NCI-H1417 (cell line): ENCODE data around the gene LMTK3.
"Not testable (repeated sequence)": the region's sequence is repeated elsewhere in the genome, so short reads cannot be mapped to it uniquely, and the experiment has no call there.

Experiments used
- DNase-seq, 3 experiments: peaks; one replicate each; lab custom pipeline; 2025; lab: John Stamatoyannopoulos, UW

Gene LMTK3

DNA sequence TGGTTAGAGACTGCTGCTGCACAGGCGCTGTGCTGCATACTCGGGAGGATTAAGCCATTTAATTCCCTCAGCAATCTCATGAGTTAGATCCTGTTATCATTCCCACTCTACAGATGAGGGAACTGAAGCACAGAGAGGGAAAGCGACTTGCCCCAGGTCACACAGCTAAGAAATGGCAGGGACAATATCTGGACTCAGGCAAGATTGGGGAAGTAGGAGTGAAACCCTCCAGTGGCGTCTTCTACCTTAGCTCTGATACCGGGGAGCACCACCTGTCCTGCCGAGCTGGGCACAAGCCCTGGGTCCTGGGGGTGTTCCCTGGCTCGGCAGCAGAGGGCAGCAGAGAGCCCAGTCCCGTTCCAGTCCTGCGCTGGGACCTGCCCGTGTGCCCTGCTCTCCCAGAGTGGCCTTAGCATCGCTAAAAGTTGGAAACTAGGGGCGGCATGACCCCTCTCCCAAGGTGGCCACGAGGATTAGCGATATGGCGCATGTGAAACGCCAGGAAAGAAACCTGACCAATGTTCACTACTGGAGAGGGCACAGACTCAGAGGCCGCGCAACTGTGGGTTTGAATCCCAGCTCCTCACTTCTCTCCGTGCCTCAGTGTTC is 21.9 kb downstream of the LMTK3 start:
- peak in 2 of 3 experiments; percentile 42 to 75 for DNase-seq

DNA sequence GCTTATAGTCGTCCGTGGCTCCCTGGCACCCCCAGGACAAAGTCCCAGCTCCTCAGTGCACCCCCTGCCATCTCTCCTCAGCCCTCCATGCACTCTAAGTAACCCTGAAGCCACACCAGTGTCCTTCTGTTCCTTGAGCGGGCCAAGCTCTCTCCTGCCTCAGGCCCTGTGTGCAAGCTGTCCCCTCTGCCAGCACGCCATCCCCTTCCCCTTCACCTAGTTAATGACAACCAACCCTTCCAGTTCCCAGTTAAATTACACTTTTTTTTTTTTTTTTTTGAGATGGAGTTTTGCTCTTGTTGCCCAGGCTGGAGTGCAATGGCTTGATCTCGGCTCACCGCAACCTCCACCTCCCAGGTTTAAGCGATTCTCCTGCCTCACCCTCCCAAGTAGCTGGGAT is 23.2 kb downstream of the LMTK3 start:
- not testable (repeated sequence) for DNase-seq

DNA sequence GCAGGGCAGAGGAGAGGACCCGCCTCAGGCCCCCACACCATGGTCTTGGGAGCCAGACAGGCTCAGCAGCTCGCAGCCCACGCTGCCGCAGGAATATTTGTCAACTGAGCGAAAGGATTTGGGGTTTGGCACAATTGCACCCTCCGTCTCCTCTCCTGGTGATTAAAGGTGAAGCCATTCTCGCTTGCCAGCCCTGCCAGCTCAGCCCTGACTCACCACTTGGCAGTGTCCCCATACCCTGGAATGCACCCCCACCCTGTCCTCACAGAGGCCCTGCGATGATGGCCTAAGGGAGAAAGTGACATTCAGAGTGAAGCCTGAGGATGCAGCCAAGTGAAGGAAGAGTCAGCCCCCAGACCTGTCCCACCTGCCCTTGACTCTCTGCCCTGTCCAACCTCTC is 23.7 kb downstream of the LMTK3 start:
- DNase-seq = no peak

DNA sequence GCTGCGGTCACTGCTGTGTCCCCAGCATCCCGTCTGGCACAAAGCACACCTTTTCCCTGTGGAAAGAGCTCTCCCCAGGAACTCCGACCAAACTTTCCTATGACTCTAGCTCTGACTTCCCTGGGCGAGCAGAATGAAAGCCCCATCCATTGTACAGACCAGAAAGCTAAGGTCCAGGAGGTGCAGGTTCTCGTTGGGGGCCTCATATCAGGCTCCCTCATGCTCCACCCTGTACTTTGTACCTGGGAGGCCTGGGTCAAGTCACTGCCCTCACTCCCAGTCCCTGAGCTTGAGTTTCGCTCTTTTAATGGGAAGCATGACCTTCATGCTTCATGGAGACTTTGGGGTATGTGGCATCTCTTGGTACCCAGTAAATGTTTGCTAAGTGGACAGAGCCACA is 24.1 kb downstream of the LMTK3 start:
- no peak for DNase-seq

DNA sequence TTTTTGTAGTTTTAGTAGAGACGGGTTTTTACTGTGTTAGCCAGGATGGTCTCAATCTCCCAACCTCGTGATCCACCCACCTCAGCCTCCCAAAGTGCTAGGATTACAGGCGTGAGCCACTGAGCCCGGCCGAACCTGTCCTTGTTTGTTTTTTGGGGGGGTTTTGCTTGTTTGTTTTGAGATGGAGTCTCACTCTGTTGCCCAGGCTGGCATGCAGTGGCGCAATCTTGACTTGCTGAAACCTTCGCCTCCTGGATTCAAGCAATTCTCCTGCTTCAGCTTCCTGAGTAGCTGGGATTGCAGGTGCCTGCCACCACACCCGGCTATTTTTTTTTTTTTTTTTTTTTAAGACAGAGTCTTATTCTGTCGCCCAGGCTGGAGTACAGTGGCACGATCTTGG is 24.9 kb downstream of the LMTK3 start:
- not testable (repeated sequence) for DNase-seq

DNA sequence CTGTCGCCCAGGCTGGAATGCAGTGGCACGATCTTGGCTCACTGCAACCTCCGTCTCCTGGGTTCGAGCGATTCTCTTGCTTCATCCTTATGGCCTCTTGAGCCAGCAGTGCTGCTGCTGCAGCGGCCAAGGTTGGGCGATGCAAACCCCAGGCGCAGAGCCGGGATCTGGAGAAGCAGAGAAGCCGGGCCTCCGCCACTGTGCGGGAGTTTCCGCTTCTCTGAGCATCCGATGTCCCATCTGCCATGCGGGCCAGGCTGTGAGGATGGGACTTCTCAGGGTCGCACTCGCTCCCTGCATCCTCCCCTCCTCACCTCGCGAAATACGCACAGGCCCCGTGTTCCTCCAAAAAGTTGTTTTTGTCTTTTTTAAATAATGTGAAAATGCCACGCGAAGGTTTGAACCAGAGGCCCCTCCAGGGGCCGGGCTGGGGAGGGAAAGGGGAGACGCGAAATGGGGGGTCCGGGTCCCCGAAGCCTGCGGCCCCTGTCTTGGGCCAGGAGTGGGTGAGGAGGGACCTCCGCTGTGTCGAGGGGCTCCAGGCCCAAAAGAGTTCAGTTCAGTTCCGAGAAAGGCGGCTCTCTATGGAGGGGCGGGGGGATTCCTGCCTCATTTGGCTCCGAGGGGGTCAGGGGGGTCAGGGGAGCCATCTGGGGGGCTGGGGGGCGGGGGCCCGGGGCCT is 26.6 kb downstream of the LMTK3 start:
- no peak for DNase-seq

DNA sequence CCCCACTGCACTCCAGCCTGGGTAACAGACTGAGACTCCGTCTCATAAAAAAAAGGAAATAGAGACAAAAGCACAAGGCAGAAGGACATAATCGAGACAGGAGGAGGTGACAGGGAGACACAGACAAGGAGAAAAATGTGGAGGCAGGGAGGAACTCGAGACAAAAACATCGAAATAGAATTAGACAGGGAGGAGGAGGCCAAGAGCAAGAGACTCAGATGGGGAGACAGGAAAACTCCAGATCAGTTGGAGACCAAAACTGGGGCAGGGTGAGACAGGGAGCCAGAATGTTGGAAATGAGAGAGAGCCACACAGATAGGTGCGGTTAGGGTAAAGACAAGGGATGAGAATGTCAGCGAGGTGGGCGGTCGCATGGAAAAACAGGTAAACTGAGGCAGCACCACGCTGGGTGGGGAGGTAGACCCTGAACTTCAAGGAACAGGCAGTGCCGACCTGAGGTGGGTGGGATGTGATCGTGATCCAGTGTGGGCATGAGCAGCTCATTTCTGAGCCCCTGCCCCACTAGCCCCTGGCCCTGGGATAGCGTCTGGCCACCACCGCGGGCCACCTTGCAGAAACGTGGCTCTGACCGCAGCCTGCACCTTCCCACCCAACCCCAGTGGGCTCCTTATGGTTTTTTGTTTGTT is 27.3 kb downstream of the LMTK3 start:
- no peak for DNase-seq

DNA sequence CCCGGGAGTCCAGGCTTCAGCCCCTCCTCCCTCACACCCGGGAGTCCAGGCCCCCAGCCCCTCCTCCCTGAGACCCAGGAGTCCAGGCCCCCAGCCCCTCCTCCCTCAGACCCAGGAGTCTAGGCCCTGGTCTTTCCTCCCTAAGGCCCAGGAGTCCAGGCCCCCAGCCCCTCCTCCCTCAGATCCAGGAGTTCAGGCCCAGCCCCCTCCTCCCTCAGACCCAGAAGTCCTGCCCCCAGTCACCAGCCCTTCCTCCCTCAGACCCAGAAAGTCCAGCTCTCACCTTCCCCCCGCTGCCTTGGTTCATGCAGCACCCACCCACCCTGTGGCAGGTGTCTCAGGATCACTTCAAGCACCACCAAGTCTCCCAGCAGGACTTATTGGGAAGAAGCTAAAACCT is 28.3 kb downstream of the LMTK3 start:
- no peak for DNase-seq

DNA sequence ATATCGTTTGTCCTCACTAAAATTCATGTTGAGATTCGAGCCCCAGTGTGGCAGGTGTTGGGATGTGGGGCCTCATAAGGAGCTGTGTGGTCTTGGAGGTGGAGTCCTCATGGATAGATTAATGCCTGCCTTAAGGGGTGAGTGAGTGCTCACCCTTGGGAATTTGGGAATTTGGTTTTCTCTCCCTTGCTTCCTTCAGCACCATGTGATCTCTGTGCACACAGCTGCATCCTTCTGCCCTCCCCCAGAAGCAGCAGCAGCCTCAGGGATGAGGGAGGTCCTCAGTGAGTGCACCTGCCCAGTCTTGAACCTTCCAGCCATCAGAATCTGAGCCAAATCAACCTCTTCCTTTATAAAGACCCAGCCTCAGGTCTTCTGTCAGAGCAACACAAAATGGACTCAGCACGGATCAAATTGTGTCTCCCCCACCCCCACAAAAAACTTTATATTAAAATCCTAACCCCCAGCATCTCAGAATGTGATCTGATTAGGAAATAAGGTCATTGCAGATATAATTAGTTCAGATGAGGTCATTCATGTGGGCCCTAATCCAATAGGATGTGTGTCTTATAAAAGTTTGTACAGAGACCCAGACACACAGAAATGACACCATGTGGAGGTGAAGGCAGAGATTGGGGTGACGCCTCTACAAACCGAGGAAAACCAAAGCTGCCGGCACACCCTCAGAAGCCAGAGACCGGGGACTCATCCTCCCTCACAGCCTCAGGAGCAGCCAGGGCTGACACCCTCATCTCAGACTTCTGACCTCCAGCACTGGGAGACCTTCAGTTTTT is 29.6 kb downstream of the LMTK3 start:
- peak in 2 of 3 experiments; percentile 35 to 54 for DNase-seq

DNA sequence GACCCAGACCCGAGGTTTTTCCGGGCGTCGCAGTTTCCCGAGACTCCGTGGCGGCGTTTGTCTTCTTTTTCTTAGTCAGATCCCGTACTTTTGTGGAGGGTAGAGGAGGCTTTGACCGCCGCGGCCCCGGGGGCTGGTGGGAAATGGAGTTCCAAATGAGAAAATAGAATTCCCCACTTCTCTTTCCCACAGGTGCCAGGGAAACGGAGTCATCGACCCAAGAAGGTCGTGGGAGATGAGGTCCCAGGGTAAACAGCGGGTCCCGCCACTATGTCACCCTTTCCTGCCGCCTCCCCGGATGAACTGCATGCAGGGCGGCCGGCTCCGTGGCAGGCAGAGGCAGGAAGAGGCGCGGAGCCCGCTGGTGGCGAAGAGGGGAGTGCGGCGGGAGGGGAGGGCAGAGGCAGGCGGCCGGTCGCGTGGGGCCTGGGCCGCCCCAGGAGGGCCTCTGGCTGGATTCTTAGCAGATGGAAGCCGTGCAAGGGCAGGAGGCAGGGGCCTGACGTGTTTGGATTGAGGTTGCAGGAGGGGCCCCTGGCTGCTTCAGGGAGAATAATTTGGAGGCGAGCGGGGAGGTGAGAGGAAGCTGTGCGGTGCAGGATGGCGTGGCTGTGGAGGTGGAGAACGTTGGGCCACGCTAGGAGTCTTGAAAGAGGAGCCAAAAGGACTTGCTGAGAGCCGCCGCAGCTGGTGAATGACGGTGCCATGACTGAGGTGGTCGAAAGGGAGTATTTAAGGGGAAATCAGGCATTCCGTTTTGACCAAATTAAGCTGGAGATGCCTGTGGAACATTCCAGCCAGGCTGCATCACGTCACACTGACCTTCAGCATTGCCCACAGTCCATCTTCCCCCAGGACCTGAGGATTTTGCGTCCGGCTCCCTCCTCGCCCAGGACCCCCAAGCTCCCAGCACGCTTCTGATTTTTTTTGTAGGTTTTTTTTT is 30.8 kb downstream of the LMTK3 start:
- DNase-seq = no peak

DNA sequence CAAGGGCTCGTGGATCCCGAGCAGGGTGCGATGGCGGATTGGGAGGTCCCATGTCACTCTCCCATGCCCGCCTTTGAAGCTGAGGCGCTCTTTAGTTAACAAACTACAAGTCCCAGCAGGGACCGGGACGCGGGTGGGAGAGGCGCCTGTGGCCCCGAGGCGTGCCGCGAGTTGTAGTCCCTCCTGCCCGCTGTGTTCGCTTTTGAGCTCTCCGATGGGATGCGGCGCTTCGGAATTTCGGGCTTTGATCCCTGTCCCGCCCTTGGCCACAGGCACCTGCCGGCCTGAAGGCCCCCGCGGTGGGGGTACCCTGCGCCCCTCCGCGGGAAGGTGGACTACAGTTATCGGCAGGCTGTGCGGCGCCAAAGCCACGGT is 31.5 kb downstream of the LMTK3 start:
- DNase-seq = no peak

DNA sequence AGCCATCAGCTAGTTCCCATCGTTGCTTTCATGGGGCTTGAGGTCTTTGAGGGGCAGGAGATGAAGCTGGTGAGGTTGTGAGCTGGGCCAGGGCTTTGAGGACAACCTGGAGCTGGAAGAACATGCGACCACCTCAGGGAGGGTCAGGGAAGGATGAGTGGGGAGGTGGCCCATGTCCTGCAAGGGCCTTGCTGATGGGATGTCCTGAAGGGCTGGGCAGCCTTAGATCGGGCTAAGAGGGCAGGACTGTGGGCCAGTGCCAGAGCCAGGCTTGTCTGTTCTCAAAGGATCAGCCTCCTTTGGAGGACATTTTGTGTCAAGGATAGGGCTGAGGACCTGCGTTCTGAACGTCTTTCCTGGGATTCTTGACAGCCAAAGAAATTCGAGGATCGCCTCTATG is 31.9 kb downstream of the LMTK3 start:
- no peak for DNase-seq

DNA sequence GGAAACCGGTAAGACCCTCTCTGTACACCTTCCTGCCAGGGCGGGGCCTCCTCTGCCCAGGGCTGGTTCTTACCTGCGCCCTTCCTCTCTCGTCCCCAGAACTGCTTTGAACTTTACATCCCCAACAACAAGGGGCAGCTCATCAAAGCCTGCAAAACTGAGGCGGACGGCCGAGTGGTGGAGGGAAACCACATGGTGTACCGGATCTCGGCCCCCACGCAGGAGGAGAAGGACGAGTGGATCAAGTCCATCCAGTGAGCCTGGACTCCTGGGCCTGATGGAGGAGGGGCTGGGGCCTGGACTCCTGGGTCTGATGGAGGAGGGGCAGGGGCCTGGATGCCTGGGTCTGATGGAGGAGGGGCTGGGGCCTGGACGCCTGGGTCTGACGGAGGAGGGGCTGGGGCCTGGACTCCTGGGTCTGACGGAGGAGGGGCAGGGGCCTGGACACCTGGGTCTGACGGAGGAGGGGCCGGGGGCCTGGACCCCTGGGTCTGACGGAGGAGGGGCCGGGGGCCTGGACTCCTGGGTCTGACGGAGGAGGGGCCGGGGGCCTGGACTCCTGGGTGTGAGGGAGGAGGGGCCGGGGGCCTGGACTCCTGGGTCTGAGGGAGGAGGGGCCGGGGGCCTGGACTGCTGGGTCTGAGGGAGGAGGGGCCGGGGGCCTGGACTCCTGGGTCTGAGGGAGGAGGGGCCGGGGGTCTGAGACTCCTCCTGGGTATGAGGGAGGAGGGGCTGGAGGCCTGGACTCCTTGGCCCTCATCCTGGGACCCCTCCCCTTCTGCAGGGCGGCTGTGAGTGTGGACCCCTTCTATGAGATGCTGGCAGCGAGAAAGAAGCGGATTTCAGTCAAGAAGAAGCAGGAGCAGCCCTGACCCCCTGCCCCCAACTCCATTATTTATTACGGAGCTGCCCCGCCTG is 33.0 kb downstream of the LMTK3 start:
- DNase-seq = no peak

DNA sequence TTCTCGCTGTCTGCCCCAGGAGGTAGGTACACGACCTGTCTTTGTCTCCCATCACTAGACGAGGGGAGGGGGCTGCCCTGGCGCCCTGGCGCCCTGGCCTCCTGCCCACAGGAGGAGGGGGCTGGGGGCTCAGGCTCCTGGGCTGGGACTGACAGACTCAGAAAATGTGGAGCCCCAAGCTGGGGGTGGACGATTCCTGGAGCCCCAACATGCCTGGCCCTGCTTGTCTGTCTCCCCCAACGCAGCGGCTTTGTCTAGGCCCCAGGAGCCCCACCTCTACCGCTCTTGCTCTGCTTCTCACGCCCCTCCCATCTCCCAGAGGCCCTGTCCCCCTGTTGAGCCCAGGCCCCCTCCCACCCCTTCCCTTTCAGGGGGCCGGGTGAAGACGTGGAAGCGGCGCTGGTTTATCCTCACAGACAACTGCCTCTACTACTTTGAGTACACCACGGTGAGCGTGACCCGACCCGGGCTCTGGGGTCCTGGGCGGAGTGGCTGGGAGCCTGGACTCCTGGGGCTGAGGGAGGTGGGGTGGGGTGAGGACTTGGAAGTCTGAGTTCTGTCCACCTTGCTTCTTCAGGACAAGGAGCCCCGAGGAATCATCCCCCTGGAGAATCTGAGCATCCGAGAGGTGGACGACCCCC is 33.8 kb downstream of the LMTK3 start:
- no peak for DNase-seq

DNA sequence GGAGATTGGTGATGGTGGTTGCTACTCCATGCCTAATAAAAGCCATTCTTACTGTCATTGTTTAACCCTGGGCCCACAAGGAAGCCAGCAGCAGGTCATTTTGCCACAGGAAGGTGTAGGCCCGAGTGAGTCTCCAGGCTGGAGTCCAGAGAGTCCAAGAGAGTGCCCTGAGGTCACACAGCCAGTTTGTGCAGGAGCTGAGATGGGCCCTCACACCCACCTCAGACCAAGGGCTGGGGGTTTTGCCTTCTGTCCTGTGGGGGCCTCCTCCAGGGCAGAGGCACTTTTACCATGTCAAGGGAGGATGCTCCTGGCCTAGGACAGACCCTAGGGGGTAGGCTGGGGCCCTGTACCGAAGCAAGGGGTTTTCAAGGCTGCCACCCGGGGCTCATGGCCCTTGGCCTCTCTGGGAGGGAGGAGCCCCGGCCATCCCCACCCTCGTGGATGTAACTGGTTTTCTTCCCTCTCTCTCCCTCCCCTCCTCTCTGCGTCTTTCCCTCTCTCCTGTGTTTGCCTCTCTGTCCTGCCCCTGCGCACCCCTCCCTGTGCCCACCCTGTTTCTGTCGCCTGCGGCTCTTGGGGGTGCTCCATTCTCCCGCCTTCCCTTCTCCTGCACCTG is 34.5 kb downstream of the LMTK3 start:
- no peak for DNase-seq

DNA sequence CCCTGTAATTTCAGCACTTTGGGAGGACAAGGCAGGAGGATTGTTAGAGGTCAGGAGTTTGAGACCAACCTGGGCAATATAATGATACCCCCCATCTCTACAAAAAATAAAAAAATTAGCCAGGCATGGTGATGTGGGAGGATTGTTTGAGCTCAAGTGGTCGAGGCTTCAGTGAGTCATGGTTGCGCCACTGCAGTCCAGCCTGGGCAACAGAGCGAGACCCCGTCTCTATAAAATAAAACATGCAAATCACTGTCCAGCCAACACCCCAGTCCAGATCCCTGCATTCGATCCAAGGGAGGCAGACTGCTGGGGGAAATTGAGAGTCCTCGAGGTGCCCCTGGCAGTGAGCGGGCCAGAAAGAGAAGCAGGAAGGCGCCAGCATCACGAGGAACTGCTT is 35.5 kb downstream of the LMTK3 start:
- no peak for DNase-seq

DNA sequence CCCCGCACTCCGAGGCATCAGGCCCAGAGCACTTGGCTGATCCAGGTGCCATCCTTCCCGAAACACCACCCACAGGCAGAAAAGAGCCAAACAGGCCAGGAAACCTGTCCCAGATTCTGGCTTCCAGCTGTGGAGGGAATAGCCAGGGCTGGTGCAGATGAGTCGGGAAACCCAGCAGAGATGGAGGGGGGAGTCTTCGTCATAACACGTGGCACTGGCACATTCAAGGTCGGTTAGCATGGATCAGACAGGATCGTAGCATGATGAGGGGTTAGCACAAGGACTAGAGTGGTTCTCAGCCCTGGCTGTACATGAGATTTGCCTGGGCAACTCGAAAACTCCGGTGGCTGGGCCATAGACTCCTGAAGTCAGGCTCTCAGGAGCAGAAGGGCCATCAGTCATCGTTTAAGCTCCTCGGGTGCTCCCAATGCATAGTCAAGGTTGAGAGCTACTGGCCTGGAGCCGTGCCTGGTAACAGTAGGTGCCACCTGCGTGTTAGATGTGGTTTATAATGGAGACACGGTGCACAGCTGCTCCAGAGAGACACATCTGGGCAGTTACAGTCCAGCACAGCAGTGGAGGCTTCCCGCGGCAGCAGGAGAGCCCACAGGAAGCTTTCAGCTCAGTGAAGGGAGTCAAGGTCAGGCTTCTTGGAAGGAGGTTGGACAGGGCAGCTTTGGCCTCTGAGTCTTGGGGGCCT is 36.1 kb downstream of the LMTK3 start:
- DNase-seq = no peak

DNA sequence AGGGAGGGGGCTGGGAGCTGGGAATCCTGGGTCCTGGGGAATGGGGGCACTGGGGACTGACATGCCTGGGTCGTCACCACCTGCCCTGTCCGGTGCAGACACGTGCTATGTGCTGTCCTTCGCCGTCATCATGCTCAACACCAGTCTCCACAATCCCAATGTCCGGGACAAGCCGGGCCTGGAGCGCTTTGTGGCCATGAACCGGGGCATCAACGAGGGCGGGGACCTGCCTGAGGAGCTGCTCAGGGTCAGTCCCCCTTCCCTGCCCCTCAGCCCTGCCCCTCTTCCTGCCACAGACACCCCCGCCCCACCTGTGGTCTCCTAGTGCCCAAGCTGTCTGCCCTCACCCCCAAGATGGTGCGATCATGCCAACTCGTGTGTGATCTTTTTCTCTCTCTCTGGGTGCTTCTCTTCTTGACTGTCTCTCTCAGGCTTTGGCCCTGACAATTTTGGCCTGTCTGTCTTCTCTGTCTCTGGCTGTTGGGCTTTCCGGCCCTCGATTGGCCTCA is 37.5 kb downstream of the LMTK3 start:
- no peak for DNase-seq
